HL-60 (cell line): ENCODE results near the gene ECI1.

Experiments
- DNase-seq, 2 experiments: peaks; one replicate each; pipeline ENCODE4 v3.0.0-alpha.2; 2010 to 2020; ENCODE audit warnings: low read depth in 1 of 2, low spot score in 1 of 2
- H3K27ac ChIP-seq: fragments of 250-450 bp; sonication (Bioruptor Pico); replicated peaks from 2 replicates; pipeline ENCODE4 v1.5.1; 2020; ENCODE audit warnings: mild to moderate bottlenecking, moderate library complexity
- H3K27me3 ChIP-seq: fragments of 250-450 bp; sonication (Bioruptor Pico); 2 replicates; pipeline ENCODE4 v1.5.1; 2021; ENCODE audit warnings: mild to moderate bottlenecking, moderate library complexity; ENCODE audit not compliant: insufficient read depth, poor library complexity, severe bottlenecking
- H3K4me3 ChIP-seq: replicated peaks from 2 replicates; pipeline ENCODE4 v1.5.1; 2011; ENCODE audit warnings: mild to moderate bottlenecking, control low read depth, low read length; ENCODE audit not compliant: insufficient read depth
- CTCF ChIP-seq: IDR thresholded peaks from one replicate; pipeline ENCODE4 v1.5.1; 2011; ENCODE audit warnings: low read length, control low read depth, inconsistent platforms; ENCODE audit not compliant: insufficient read depth
- GABPA ChIP-seq: IDR thresholded peaks from 2 replicates; pipeline ENCODE4 v1.6.1; 2012; ENCODE audit warnings: low read depth
- POLR2AphosphoS5 ChIP-seq: IDR thresholded peaks from 2 replicates; pipeline ENCODE4 v1.6.1; 2012; ENCODE audit warnings: low read depth
- REST ChIP-seq: IDR thresholded peaks from 2 replicates; pipeline ENCODE4 v1.6.1; 2012; ENCODE audit warnings: low read depth; ENCODE audit not compliant: insufficient replicate concordance
- SPI1 ChIP-seq: IDR thresholded peaks from 2 replicates; pipeline ENCODE4 v1.6.1; 2012; ENCODE audit warnings: low read depth, mild to moderate bottlenecking, borderline replicate concordance

The ECI1 gene

GRCh38 chr16:2197765-2198164 lies 53.6 kb downstream of the ECI1 start:
- no peak for DNase-seq
- no peak overlapping the region for H3K27ac ChIP-seq
- no peak overlapping the region for H3K4me3 ChIP-seq
- H3K27me3 ChIP-seq = peaks cover 35% of the 10 kb centered on the region
- no peak for TF ChIP-seq REST
- no peak for TF ChIP-seq POLR2AphosphoS5
- no peak for TF ChIP-seq SPI1

- no peak overlapping the region for H3K27ac ChIP-seq
- DNase-seq = no peak
- H3K27me3 ChIP-seq = peaks cover 35% of the 10 kb centered on the region
- TF ChIP-seq GABPA = no peak
- TF ChIP-seq REST = no peak
- no peak for TF ChIP-seq POLR2AphosphoS5
- no peak for TF ChIP-seq SPI1
- no peak for TF ChIP-seq CTCF
- H3K4me3 ChIP-seq = no peak overlapping the region
Observed at GRCh38 chr16:2196981-2197511, 54.3 kb downstream of the ECI1 start.

- peak in 1 of 2 experiments; percentile 33 for DNase-seq
- Histone ChIP-seq H3K4me3 (peak within 1 kb of the TSS; percentile 8; the same call in 1 of the 2 replicates), H3K27ac (no peak within 1 kb of the TSS), H3K27me3 (peaks cover 35% of the 10 kb centered on the region)
- TF ChIP-seq REST (no peak), CTCF (no peak)
Observed at GRCh38 chr16:2196162-2196980, 55.0 kb downstream of the ECI1 start, which contains the start of gene CASKIN1. CASKIN1 (minus strand) TSS chr16:2196605; CDS start chr16:2196432, 173 bp downstream.
